Heart left ventricle (tissue), 16 donors: ENCODE data around the gene GRIK1. TPM values are rescaled to one million over a fixed set of nuclear protein-coding genes. Genes with fewer than 3 reads are reported as not detected.

Experiments
- ATAC-seq, 4 donors: fragments of 200-7000 bp; cut with Tn5 transposase; one replicate each; pipeline ENCODE4 v1.9.1; 2020 to 2022; ENCODE audit warnings: moderate library complexity in 4 of 4, mild to moderate bottlenecking in 3 of 4, moderate number of reproducible peaks in 1 of 4
- DNase-seq, 5 donors: peaks; one replicate each; pipeline ENCODE4 v3.0.0-alpha.2; 2020
- H3K27ac ChIP-seq, 12 donors: fragments of 200-600 bp; sonication (generic) in 4 of 12; one replicate each; pipeline versions ENCODE4 v1.5.0 to v1.8.0; 2016 to 2022; ENCODE audit warnings: mild to moderate bottlenecking in 2 of 12
- H3K27me3 ChIP-seq, 9 donors: fragments of 200-600 bp; sonication (generic) in 2 of 9; one replicate each; pipeline versions ENCODE4 v1.5.1 to v1.8.0; 2016 to 2022; ENCODE audit warnings: mild to moderate bottlenecking in 3 of 9
- H3K36me3 ChIP-seq, 9 donors: fragments of 200-600 bp; sonication (generic) in 2 of 9; one replicate each; pipeline versions ENCODE4 v1.5.0 to v1.8.0; 2018 to 2022; ENCODE audit warnings: mild to moderate bottlenecking in 2 of 9
- H3K4me1 ChIP-seq, 12 donors: fragments of 200-600 bp; sonication (generic) in 4 of 12; one replicate each; pipeline versions ENCODE4 v1.5.0 to v1.8.0; 2016 to 2022; ENCODE audit warnings: mild to moderate bottlenecking in 3 of 12
- H3K4me3 ChIP-seq, 12 donors: fragments of 200-600 bp; sonication (generic) in 4 of 12; one replicate each; pipeline versions ENCODE4 v1.5.0 to v1.8.0; 2017 to 2022; ENCODE audit warnings: mild to moderate bottlenecking in 9 of 12, moderate library complexity in 4 of 12
- H3K9me3 ChIP-seq, 12 donors: fragments of 200-600 bp; sonication (generic) in 4 of 12; one replicate each; pipeline versions ENCODE4 v1.5.0 to v1.8.0; 2016 to 2022; ENCODE audit warnings: mild to moderate bottlenecking in 1 of 12
- CTCF ChIP-seq, 12 donors: fragments of 200-600 bp; sonication (generic) in 4 of 12; IDR thresholded peaks; one replicate each; pipeline versions ENCODE4 v1.5.0 to v1.8.0; 2018 to 2022; ENCODE audit warnings: antibody characterized with exemption in 12 of 12, mild to moderate bottlenecking in 5 of 12
- POLR2A ChIP-seq, 2 donors: fragments of 450-650 bp; IDR thresholded peaks; one replicate each; pipeline ENCODE4 v1.6.1; 2017; ENCODE audit warnings: antibody characterized with exemption in 2 of 2, mild to moderate bottlenecking in 2 of 2, moderate library complexity in 2 of 2
- WGBS, 4 donors: extraction: QIAGEN DNeasy Blood & Tissue Kit in 2 of 4; methylation state at CpG; one replicate each; pipeline versions ENCODE4 v1.1.5 to v1.1.7; 2013 to 2018; 5-methylcytosine and 5-hydroxymethylcytosine counted together
- intact Hi-C, 10 donors: fragments of 100-400 bp; cut with DNase I; formaldehyde crosslinking; loops; one replicate each; pipeline versions ENCODE4 v1.11.1 to v1.14.2; 2022
- polyA plus RNA-seq, 2 donors: library from polyadenylated mRNA; stranded (reverse); fragments of 200-250 nt; gene quantifications; one replicate each; pipeline ENCODE4 v1.2.3, GENCODE V29; 2013
- total RNA-seq, 9 donors: library from RNA; depleted of rRNA in 2 of 9; stranded (reverse); fragments of >200 nt in 2 of 9; fragmentation: NEBNext Ultra II Directional in 3 of 9; extraction: Animal tissue kit (Norgen Biotek cat#: 25700) in 3 of 9; gene quantifications; one replicate each; pipeline versions ENCODE4 v1.1.0 to v1.2.4, GENCODE V29; 2016 to 2023
- donor health status: ischemic (EF 13 %, LVEDD 7.1; RV severe dilation, severe dysfunction).
- donor health status: healthy with polysubstance abuse.
- donor health status: DM: no; HTN: yes; CAD: no.
- donor health status: DM: no; HTN: no; CAD: no.
- donor health status: ischemic (EF 25% LVEDD 6.9; RV normal size, moderate dysfunction).
- donor health status: ischemic (EF 25% LVEDD 5.7; RV mildly dilated, moderate dysfunction).
- donor health status: healthy.
- donor health status: DM: yes; HTN: yes; CAD: no.
- donor health status: ischemic (EF 35%, LVEDD 5.7; RV mildly dilated, moderate dysfunction).
- donor health status: nonischemic (EF 11% LVEDD 7.7; RV severe dilation, severe dysfunction).
- donor health status: DM: yes; HTN: yes; CAD: no.
- donor health status: PGD.
- donor health status: ischemic (EF 29% LVEDD 5.4; RV normal size, mild dysfunction).
- donor health status: nonischemic (EF 23%, LVEDD 6.1; RV moderate dilation, normal function).

GRIK1 gene
- total and polyA plus RNA-seq, 11 donors = 0.12 TPM; not detected in 10

- DNase-seq = no peak
- no peak for ATAC-seq
- no peaks in the 10 kb centered on the region for H3K9me3 ChIP-seq
- no peaks in the 10 kb centered on the region for H3K27me3 ChIP-seq
- no peaks in the 10 kb centered on the region for H3K4me1 ChIP-seq
- WGBS, 4 donors = 90 to 98% (median 96%) methylated on average over 3 of the region's 3 CpGs
- no peak overlapping the region for H3K27ac ChIP-seq
- no peaks in the 10 kb centered on the region for H3K36me3 ChIP-seq
- intact Hi-C loops = no loop called here
- H3K4me3 ChIP-seq = no peak overlapping the region
- TF ChIP-seq CTCF (IDR thresholded peaks at IDR 0.05) (no peak), POLR2A (IDR thresholded peaks at IDR 0.05) (no peak)
These were observed 293.9 kb downstream of the GRIK1 start for GRCh38 chr21:29645666-29646553.

- DNase-seq (no peak), ATAC-seq (no peak)
- H3K4me1 ChIP-seq = peaks cover 0 to 15% (median 0%) of the 10 kb centered on the region in 12 donors
- no peak overlapping the region for H3K4me3 ChIP-seq
- intact Hi-C loops = no loop called here
- no peaks in the 10 kb centered on the region for H3K36me3 ChIP-seq
- H3K27me3 ChIP-seq = no peaks in the 10 kb centered on the region
- 86 to 91% (median 89%) methylated on average over 3 of the region's 3 CpGs for WGBS, 4 donors
- no peak for TF ChIP-seq POLR2A (IDR thresholded peaks at IDR 0.05)
- no peak for TF ChIP-seq CTCF (IDR thresholded peaks at IDR 0.05)
- H3K27ac ChIP-seq = no peak overlapping the region
- no peaks in the 10 kb centered on the region for H3K9me3 ChIP-seq
These were observed 296.5 kb downstream of the GRIK1 start for GRCh38 chr21:29643289-29643688.

- Histone ChIP-seq H3K4me1 (peaks cover 0 to 15% (median 0%) of the 10 kb centered on the region in 12 donors), H3K27me3 (no peaks in the 10 kb centered on the region), H3K9me3 (no peaks in the 10 kb centered on the region), H3K27ac (no peak overlapping the region), H3K4me3 (no peak overlapping the region), H3K36me3 (no peaks in the 10 kb centered on the region)
- DNase-seq (no peak), ATAC-seq (no peak)
- no peak for TF ChIP-seq CTCF (IDR thresholded peaks at IDR 0.05)
- no peak for TF ChIP-seq POLR2A (IDR thresholded peaks at IDR 0.05)
- 88 to 95% (median 94%) methylated on average over 9 to 10 of the region's 10 CpGs for WGBS, 4 donors
- intact Hi-C loops = no loop called here
These were observed 297.1 kb downstream of the GRIK1 start for GRCh38 chr21:29642551-29643245.
